ENCODE data around the gene CDC5L.

CDC5L gene

GRCh38 chr6:44487002-44487401 lies 99.5 kb downstream of the CDC5L start:
- no peaks in the 10 kb centered on the region for H3K36me3 ChIP-seq (ENCODE audit: insufficient read depth, insufficient read length, low read length)
- H3K9me3 ChIP-seq (ENCODE audit: insufficient read depth, low read length), result no peaks in the 10 kb centered on the region
- H3K4me3 ChIP-seq (ENCODE audit: insufficient read length, low read depth), result no peak overlapping the region
- DNase-seq (ENCODE audit: low read depth, low spot score), result no peak
- TF ChIP-seq SUZ12 (IDR thresholded peaks at IDR 0.05; ENCODE audit: extremely low read depth, insufficient read depth, insufficient read length) (no peak), YY1 (IDR thresholded peaks at IDR 0.05; ENCODE audit: insufficient read depth, insufficient read length) (no peak), ZNF274 (IDR thresholded peaks at IDR 0.05; ENCODE audit: low read depth, low read length) (no peak)
- H3K4me1 ChIP-seq (ENCODE audit: insufficient read depth, insufficient read length), result no peaks in the 10 kb centered on the region
- no peaks in the 10 kb centered on the region for H3K27me3 ChIP-seq (ENCODE audit: insufficient read depth, insufficient read length)
- no peak overlapping the region for H3K9ac ChIP-seq (ENCODE audit: insufficient read length, low read depth)

- H3K27me3 ChIP-seq (ENCODE audit: insufficient read depth, insufficient read length), result no peaks in the 10 kb centered on the region
- H3K4me3 ChIP-seq (ENCODE audit: insufficient read length, low read depth), result no peak overlapping the region
- H3K9me3 ChIP-seq (ENCODE audit: insufficient read depth, low read length), result no peaks in the 10 kb centered on the region
- no peak for DNase-seq (ENCODE audit: low read depth, low spot score)
- TF ChIP-seq SUZ12 (IDR thresholded peaks at IDR 0.05; ENCODE audit: extremely low read depth, insufficient read depth, insufficient read length) (no peak), ZNF274 (IDR thresholded peaks at IDR 0.05; ENCODE audit: low read depth, low read length) (no peak), YY1 (IDR thresholded peaks at IDR 0.05; ENCODE audit: insufficient read depth, insufficient read length) (no peak)
- no peaks in the 10 kb centered on the region for H3K4me1 ChIP-seq (ENCODE audit: insufficient read depth, insufficient read length)
- no peak overlapping the region for H3K9ac ChIP-seq (ENCODE audit: insufficient read length, low read depth)
- no peaks in the 10 kb centered on the region for H3K36me3 ChIP-seq (ENCODE audit: insufficient read depth, insufficient read length, low read length)
These were observed 100.1 kb downstream of the CDC5L start for GRCh38 chr6:44487586-44487985.

- Histone ChIP-seq H3K4me1 (ENCODE audit: insufficient read depth, insufficient read length) (no peaks in the 10 kb centered on the region), H3K36me3 (ENCODE audit: insufficient read depth, insufficient read length, low read length) (no peaks in the 10 kb centered on the region), H3K9ac (ENCODE audit: insufficient read length, low read depth) (no peak overlapping the region), H3K9me3 (ENCODE audit: insufficient read depth, low read length) (no peaks in the 10 kb centered on the region), H3K4me3 (ENCODE audit: insufficient read length, low read depth) (no peak overlapping the region), H3K27me3 (ENCODE audit: insufficient read depth, insufficient read length) (no peaks in the 10 kb centered on the region)
- TF ChIP-seq YY1 (IDR thresholded peaks at IDR 0.05; ENCODE audit: insufficient read depth, insufficient read length) (no peak), SUZ12 (IDR thresholded peaks at IDR 0.05; ENCODE audit: extremely low read depth, insufficient read depth, insufficient read length) (no peak), ZNF274 (IDR thresholded peaks at IDR 0.05; ENCODE audit: low read depth, low read length) (no peak)
- no peak for DNase-seq (ENCODE audit: low read depth, low spot score)
These were observed 102.6 kb downstream of the CDC5L start for GRCh38 chr6:44489910-44490604.

- DNase-seq (ENCODE audit: low read depth, low spot score), result no peak
- Histone ChIP-seq H3K27me3 (ENCODE audit: insufficient read depth, insufficient read length) (no peaks in the 10 kb centered on the region), H3K9ac (ENCODE audit: insufficient read length, low read depth) (no peak overlapping the region), H3K9me3 (ENCODE audit: insufficient read depth, low read length) (no peaks in the 10 kb centered on the region), H3K36me3 (ENCODE audit: insufficient read depth, insufficient read length, low read length) (no peaks in the 10 kb centered on the region), H3K4me3 (ENCODE audit: insufficient read length, low read depth) (no peak overlapping the region), H3K4me1 (ENCODE audit: insufficient read depth, insufficient read length) (peaks cover 4% of the 10 kb centered on the region)
- TF ChIP-seq YY1 (IDR thresholded peaks at IDR 0.05; ENCODE audit: insufficient read depth, insufficient read length) (no peak), SUZ12 (IDR thresholded peaks at IDR 0.05; ENCODE audit: extremely low read depth, insufficient read depth, insufficient read length) (no peak), ZNF274 (IDR thresholded peaks at IDR 0.05; ENCODE audit: low read depth, low read length) (no peak)
These were observed 105.6 kb downstream of the CDC5L start for GRCh38 chr6:44493132-44493531.

- no peak for DNase-seq (ENCODE audit: low read depth, low spot score)
- no peak overlapping the region for H3K4me3 ChIP-seq (ENCODE audit: insufficient read length, low read depth)
- H3K27me3 ChIP-seq (ENCODE audit: insufficient read depth, insufficient read length), result no peaks in the 10 kb centered on the region
These were observed 106.1 kb downstream of the CDC5L start for GRCh38 chr6:44493593-44493992.

GRCh38 chr6:44494011-44494501 lies 106.5 kb downstream of the CDC5L start:
- H3K4me3 ChIP-seq (ENCODE audit: insufficient read length, low read depth), result no peak overlapping the region
- H3K27me3 ChIP-seq (ENCODE audit: insufficient read depth, insufficient read length), result no peaks in the 10 kb centered on the region
- no peak for DNase-seq (ENCODE audit: low read depth, low spot score)
- no peaks in the 10 kb centered on the region for H3K9me3 ChIP-seq (ENCODE audit: insufficient read depth, low read length)
- peaks cover 4% of the 10 kb centered on the region for H3K4me1 ChIP-seq (ENCODE audit: insufficient read depth, insufficient read length)
- TF ChIP-seq YY1 (IDR thresholded peaks at IDR 0.05; ENCODE audit: insufficient read depth, insufficient read length), result no peak
- no peak for TF ChIP-seq ZNF274 (IDR thresholded peaks at IDR 0.05; ENCODE audit: low read depth, low read length)
- TF ChIP-seq SUZ12 (IDR thresholded peaks at IDR 0.05; ENCODE audit: extremely low read depth, insufficient read depth, insufficient read length), result no peak
- H3K36me3 ChIP-seq (ENCODE audit: insufficient read depth, insufficient read length, low read length), result no peaks in the 10 kb centered on the region
- no peak overlapping the region for H3K9ac ChIP-seq (ENCODE audit: insufficient read length, low read depth)

More at GRCh38 chr6:44493593-44493992, 106.1 kb downstream of the CDC5L start:
- Histone ChIP-seq H3K4me1 (ENCODE audit: insufficient read depth, insufficient read length) (peaks cover 4% of the 10 kb centered on the region), H3K36me3 (ENCODE audit: insufficient read depth, insufficient read length, low read length) (no peaks in the 10 kb centered on the region), H3K9ac (ENCODE audit: insufficient read length, low read depth) (no peak overlapping the region), H3K9me3 (ENCODE audit: insufficient read depth, low read length) (no peaks in the 10 kb centered on the region)
- no peak for TF ChIP-seq YY1 (IDR thresholded peaks at IDR 0.05; ENCODE audit: insufficient read depth, insufficient read length)
- TF ChIP-seq ZNF274 (IDR thresholded peaks at IDR 0.05; ENCODE audit: low read depth, low read length), result no peak
- TF ChIP-seq SUZ12 (IDR thresholded peaks at IDR 0.05; ENCODE audit: extremely low read depth, insufficient read depth, insufficient read length), result no peak

- no peaks in the 10 kb centered on the region for H3K9me3 ChIP-seq (ENCODE audit: insufficient read depth, low read length)
- no peaks in the 10 kb centered on the region for H3K27me3 ChIP-seq (ENCODE audit: insufficient read depth, insufficient read length)
- no peak overlapping the region for H3K4me3 ChIP-seq (ENCODE audit: insufficient read length, low read depth)
- H3K4me1 ChIP-seq (ENCODE audit: insufficient read depth, insufficient read length), result peaks cover 4% of the 10 kb centered on the region
- H3K36me3 ChIP-seq (ENCODE audit: insufficient read depth, insufficient read length, low read length), result no peaks in the 10 kb centered on the region
- no peak for TF ChIP-seq ZNF274 (IDR thresholded peaks at IDR 0.05; ENCODE audit: low read depth, low read length)
- no peak for TF ChIP-seq YY1 (IDR thresholded peaks at IDR 0.05; ENCODE audit: insufficient read depth, insufficient read length)
- no peak for TF ChIP-seq SUZ12 (IDR thresholded peaks at IDR 0.05; ENCODE audit: extremely low read depth, insufficient read depth, insufficient read length)
- DNase-seq (ENCODE audit: low read depth, low spot score), result no peak
- no peak overlapping the region for H3K9ac ChIP-seq (ENCODE audit: insufficient read length, low read depth)
These were observed 107.8 kb downstream of the CDC5L start for GRCh38 chr6:44495036-44495901.
